ENCODE data around the gene MYH11.

MYH11 gene

GRCh38 chr16:15785386-15786059 lies 71.3 kb downstream of the MYH11 start:
- Histone ChIP-seq H3K4me3 (ENCODE audit: low read depth, low read length) (no peak overlapping the region), H3K79me2 (no peaks in the 10 kb centered on the region), H3K4me1 (no peaks in the 10 kb centered on the region), H3K27ac (no peak overlapping the region), H3K4me2 (ENCODE audit: low read length) (no peak overlapping the region), H3K9me3 (ENCODE audit: control insufficient read depth, low read length) (no peaks in the 10 kb centered on the region), H2AFZ (no peak overlapping the region), H3K9ac (no peak overlapping the region), H3K36me3 (ENCODE audit: control insufficient read depth, insufficient read depth, low read length) (no peaks in the 10 kb centered on the region), H3K27me3 (ENCODE audit: control insufficient read depth, insufficient read depth, low read length) (no peaks in the 10 kb centered on the region)
- no peak for TF ChIP-seq CTCF (IDR thresholded peaks at IDR 0.05)

GRCh38 chr16:15783985-15784384 lies 72.8 kb downstream of the MYH11 start:
- Histone ChIP-seq H3K4me1 (no peaks in the 10 kb centered on the region), H3K4me3 (ENCODE audit: low read depth, low read length) (no peak overlapping the region), H3K4me2 (ENCODE audit: low read length) (no peak overlapping the region), H3K9me3 (ENCODE audit: control insufficient read depth, low read length) (no peaks in the 10 kb centered on the region), H3K79me2 (no peaks in the 10 kb centered on the region), H2AFZ (no peak overlapping the region), H3K27ac (no peak overlapping the region), H3K9ac (no peak overlapping the region), H3K27me3 (ENCODE audit: control insufficient read depth, insufficient read depth, low read length) (no peaks in the 10 kb centered on the region), H3K36me3 (ENCODE audit: control insufficient read depth, insufficient read depth, low read length) (no peaks in the 10 kb centered on the region)
- no peak for TF ChIP-seq CTCF (IDR thresholded peaks at IDR 0.05)

GRCh38 chr16:15782573-15783365 lies 74.1 kb downstream of the MYH11 start:
- no peaks in the 10 kb centered on the region for H3K4me1 ChIP-seq
- H3K27me3 ChIP-seq (ENCODE audit: control insufficient read depth, insufficient read depth, low read length) = no peaks in the 10 kb centered on the region
- H3K4me3 ChIP-seq (ENCODE audit: low read depth, low read length) = no peak overlapping the region
- no peaks in the 10 kb centered on the region for H3K36me3 ChIP-seq (ENCODE audit: control insufficient read depth, insufficient read depth, low read length)
- H3K79me2 ChIP-seq = no peaks in the 10 kb centered on the region
- H2AFZ ChIP-seq = no peak overlapping the region
- TF ChIP-seq CTCF (IDR thresholded peaks at IDR 0.05) = no peak
- no peak overlapping the region for H3K9ac ChIP-seq
- no peak overlapping the region for H3K27ac ChIP-seq
- H3K4me2 ChIP-seq (ENCODE audit: low read length) = no peak overlapping the region
- no peaks in the 10 kb centered on the region for H3K9me3 ChIP-seq (ENCODE audit: control insufficient read depth, low read length)

GRCh38 chr16:15781650-15782049 lies 75.2 kb downstream of the MYH11 start:
- Histone ChIP-seq H3K4me1 (no peaks in the 10 kb centered on the region), H3K27ac (no peak overlapping the region)
- no peak for TF ChIP-seq CTCF (IDR thresholded peaks at IDR 0.05)

More at GRCh38 chr16:15781650-15782049, 75.2 kb downstream of the MYH11 start:
- H2AFZ ChIP-seq = no peak overlapping the region
- no peak overlapping the region for H3K4me2 ChIP-seq (ENCODE audit: low read length)
- H3K4me3 ChIP-seq (ENCODE audit: low read depth, low read length) = no peak overlapping the region
- H3K27me3 ChIP-seq (ENCODE audit: control insufficient read depth, insufficient read depth, low read length) = no peaks in the 10 kb centered on the region
- H3K36me3 ChIP-seq (ENCODE audit: control insufficient read depth, insufficient read depth, low read length) = no peaks in the 10 kb centered on the region
- H3K79me2 ChIP-seq = no peaks in the 10 kb centered on the region
- no peaks in the 10 kb centered on the region for H3K9me3 ChIP-seq (ENCODE audit: control insufficient read depth, low read length)
- H3K9ac ChIP-seq = no peak overlapping the region
